Measurements from ENCODE around the gene AHR. TPM values are rescaled to one million over a fixed set of nuclear protein-coding genes. Genes with fewer than 3 reads are reported as not detected.
A peak's percentile ranks its signal among the peaks of the same experiment; 100 is the strongest.

AHR gene
- total RNA-seq, 1 donor from 2014 or later, result 1.7 TPM

GRCh38 chr7:17307558-17307957, 9.1 kb downstream of the AHR start:
- Mint-ChIP-seq H3K36me3 (ENCODE audit: unreplicated experiment) (no peaks in the 10 kb centered on the region), H3K27me3 (ENCODE audit: unreplicated experiment) (no peaks in the 10 kb centered on the region), H3K27ac (ENCODE audit: unreplicated experiment) (no peak overlapping the region), H3K4me1 (ENCODE audit: low read depth, unreplicated experiment) (no peaks in the 10 kb centered on the region), H3K4me3 (ENCODE audit: unreplicated experiment) (no peak overlapping the region), H3K9me3 (ENCODE audit: unreplicated experiment) (peaks cover 1% of the 10 kb centered on the region)
- DNase-seq, result no peak
- no peak for TF ChIP-seq CTCF (IDR thresholded peaks at IDR 0.05; ENCODE audit: partially characterized antibody, unreplicated experiment)

GRCh38 chr7:17307969-17308648, 9.7 kb downstream of the AHR start:
- H3K4me1 Mint-ChIP-seq (ENCODE audit: low read depth, unreplicated experiment), result no peaks in the 10 kb centered on the region
- no peaks in the 10 kb centered on the region for H3K36me3 Mint-ChIP-seq (ENCODE audit: unreplicated experiment)
- peaks cover 1% of the 10 kb centered on the region for H3K9me3 Mint-ChIP-seq (ENCODE audit: unreplicated experiment)
- no peak for TF ChIP-seq CTCF (IDR thresholded peaks at IDR 0.05; ENCODE audit: partially characterized antibody, unreplicated experiment)
- DNase-seq, result no peak
- H3K27me3 Mint-ChIP-seq (ENCODE audit: unreplicated experiment), result no peaks in the 10 kb centered on the region
- H3K27ac Mint-ChIP-seq (ENCODE audit: unreplicated experiment), result no peak overlapping the region
- H3K4me3 Mint-ChIP-seq (ENCODE audit: unreplicated experiment), result no peak overlapping the region

- DNase-seq, result no peak
- TF ChIP-seq CTCF (IDR thresholded peaks at IDR 0.05; ENCODE audit: partially characterized antibody, unreplicated experiment), result no peak
- H3K9me3 Mint-ChIP-seq (ENCODE audit: unreplicated experiment), result no peaks in the 10 kb centered on the region
- H3K27ac Mint-ChIP-seq (ENCODE audit: unreplicated experiment), result no peak overlapping the region
- H3K27me3 Mint-ChIP-seq (ENCODE audit: unreplicated experiment), result no peaks in the 10 kb centered on the region
- no peaks in the 10 kb centered on the region for H3K36me3 Mint-ChIP-seq (ENCODE audit: unreplicated experiment)
- no peak overlapping the region for H3K4me3 Mint-ChIP-seq (ENCODE audit: unreplicated experiment)
- H3K4me1 Mint-ChIP-seq (ENCODE audit: low read depth, unreplicated experiment), result no peaks in the 10 kb centered on the region
These were observed 12.7 kb downstream of the AHR start for GRCh38 chr7:17311194-17311593.

- H3K36me3 Mint-ChIP-seq (ENCODE audit: unreplicated experiment), result no peaks in the 10 kb centered on the region
- no peak for TF ChIP-seq CTCF (IDR thresholded peaks at IDR 0.05; ENCODE audit: partially characterized antibody, unreplicated experiment)
- no peak overlapping the region for H3K4me3 Mint-ChIP-seq (ENCODE audit: unreplicated experiment)
- peak; percentile 12 for DNase-seq
- H3K9me3 Mint-ChIP-seq (ENCODE audit: unreplicated experiment), result no peaks in the 10 kb centered on the region
- H3K4me1 Mint-ChIP-seq (ENCODE audit: low read depth, unreplicated experiment), result no peaks in the 10 kb centered on the region
- no peak overlapping the region for H3K27ac Mint-ChIP-seq (ENCODE audit: unreplicated experiment)
- H3K27me3 Mint-ChIP-seq (ENCODE audit: unreplicated experiment), result no peaks in the 10 kb centered on the region
These were observed 13.5 kb downstream of the AHR start for GRCh38 chr7:17311952-17312351.

- no peaks in the 10 kb centered on the region for H3K27me3 Mint-ChIP-seq (ENCODE audit: unreplicated experiment)
- no peaks in the 10 kb centered on the region for H3K4me1 Mint-ChIP-seq (ENCODE audit: low read depth, unreplicated experiment)
- no peak overlapping the region for H3K27ac Mint-ChIP-seq (ENCODE audit: unreplicated experiment)
- no peak for DNase-seq
- H3K9me3 Mint-ChIP-seq (ENCODE audit: unreplicated experiment), result no peaks in the 10 kb centered on the region
- H3K36me3 Mint-ChIP-seq (ENCODE audit: unreplicated experiment), result no peaks in the 10 kb centered on the region
- H3K4me3 Mint-ChIP-seq (ENCODE audit: unreplicated experiment), result no peak overlapping the region
- TF ChIP-seq CTCF (IDR thresholded peaks at IDR 0.05; ENCODE audit: partially characterized antibody, unreplicated experiment), result no peak
These were observed 14.2 kb downstream of the AHR start for GRCh38 chr7:17312641-17313040.
